TTC549 (cell line): ENCODE results near the gene MPC1.
"Not testable (repeated sequence)": the region's sequence is repeated elsewhere in the genome, so short reads cannot be mapped to it uniquely, and the experiment has no call there.

Experiments
- FAIRE-seq: peaks from 2 replicates; lab custom pipeline; 2012; peaks lifted over from hg19 to GRCh38; lab: Jason Lieb, UNC

MPC1 gene

DNA sequence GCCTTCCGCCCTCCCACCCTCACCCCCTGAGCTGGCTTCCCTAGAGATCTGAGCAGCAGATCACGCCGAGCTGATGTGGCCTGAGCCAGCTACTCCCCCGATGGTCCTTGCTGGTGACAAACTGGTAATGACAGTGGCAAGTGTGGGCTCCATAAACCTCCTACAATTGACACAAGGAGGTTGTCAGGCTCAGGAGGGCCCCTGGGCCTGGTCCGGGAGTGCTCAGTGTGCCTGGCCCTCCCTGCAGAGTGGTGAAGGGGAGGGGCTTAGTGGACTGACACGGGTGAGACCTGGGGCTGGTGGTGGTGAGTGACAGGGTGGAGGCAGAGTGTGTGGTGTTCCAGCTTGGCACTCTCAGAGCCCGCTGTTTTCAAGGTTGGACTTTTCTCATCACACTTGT, 22.6 kb upstream of the MPC1 start:
- no peak for FAIRE-seq

- FAIRE-seq: no peak
These were observed 20.0 kb upstream of the MPC1 start for GRCh38 chr6:166402582-166403277.

DNA sequence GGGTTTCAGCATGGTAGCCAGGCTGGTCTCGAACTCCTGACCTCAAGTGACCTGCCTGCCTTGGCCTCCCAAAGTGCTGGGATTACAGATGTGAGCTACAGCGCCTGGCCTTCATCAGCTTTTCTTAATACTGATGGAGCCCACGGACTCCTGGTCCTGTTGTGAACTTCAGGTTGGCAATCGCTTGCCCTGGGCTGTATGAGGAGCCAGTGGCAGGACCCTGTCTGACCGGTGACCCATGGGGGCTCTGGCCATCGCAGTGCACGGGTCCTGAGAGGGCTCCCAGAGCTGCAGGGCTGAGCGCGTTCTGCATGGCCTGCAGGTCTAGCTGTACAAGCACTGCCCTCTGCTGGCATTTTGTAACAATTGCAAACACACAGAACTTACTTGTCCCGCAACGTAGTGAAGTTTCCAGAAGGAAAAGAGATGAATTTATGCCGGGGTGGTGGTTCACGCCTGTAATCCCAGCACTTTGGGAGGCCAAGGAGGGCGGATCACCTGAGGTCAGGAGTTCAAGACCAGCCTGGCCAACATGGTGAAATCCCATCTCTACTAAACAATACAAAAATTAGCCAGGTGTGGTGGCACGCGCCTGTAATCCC, 18.0 kb upstream of the MPC1 start:
- not testable (repeated sequence) for FAIRE-seq

GRCh38 chr6:166400181-166400580, 17.4 kb upstream of the MPC1 start:
- FAIRE-seq: no peak

GRCh38 chr6:166398348-166398747, 15.6 kb upstream of the MPC1 start:
- FAIRE-seq: no peak

DNA sequence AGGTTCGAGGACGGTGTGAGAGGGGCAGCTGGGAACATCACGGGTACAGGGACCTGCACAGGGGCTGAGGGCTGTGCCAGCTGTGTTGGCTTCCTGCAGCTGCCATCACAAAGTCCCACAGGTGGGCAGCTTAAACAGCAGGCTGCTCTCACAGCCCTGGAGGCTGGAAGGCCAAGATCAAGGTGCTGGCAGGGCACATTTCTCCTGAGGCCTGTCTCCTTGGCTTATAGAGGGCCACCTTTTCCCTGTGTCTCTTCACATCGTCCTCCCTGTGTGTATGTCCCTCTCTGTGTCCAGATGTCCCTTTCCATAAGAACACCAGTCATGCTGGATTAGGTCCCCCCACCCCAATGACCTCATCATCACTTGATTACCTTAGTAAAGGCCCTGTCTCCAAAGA, 15.1 kb upstream of the MPC1 start:
- no peak for FAIRE-seq

DNA sequence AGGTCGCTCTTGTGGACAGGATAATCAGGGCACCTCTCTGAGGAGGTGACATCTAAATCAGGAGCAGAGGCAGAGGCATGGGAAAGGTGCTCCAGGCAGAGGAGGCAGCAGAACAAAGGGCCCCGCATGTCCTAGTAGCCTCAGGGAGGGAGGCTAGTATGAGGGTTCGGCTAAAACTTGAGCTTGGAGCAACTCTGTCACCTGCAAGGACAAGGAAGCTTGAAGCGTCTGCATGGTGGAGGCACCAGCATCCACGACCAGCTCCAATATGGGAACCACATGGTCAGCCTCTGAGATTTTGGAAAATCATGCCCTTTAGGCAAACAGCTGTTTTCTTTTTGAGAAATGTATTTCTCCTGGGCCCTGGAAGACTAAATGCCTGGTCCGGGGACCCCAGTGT, 13.0 kb upstream of the MPC1 start:
- no peak for FAIRE-seq

DNA sequence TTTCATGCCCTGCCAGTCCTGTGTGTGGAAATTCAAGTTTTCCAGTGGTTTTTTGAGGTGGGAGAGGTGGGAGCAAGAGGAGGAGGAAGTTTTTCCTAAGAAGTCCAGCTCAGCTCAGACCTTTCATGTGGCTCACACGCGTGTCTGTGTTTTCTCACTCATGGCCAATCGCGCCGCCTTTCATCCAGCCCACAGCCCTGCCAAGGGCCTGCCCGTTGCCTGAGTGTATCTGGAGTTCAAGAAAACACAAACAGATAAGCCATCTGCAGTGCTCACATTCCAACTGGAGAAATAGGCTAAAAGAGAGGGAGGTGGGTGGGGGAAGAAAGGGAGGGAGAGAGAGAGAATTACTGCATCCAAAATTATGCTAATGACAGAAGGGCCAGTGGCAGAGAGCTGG, 12.6 kb upstream of the MPC1 start:
- no peak for FAIRE-seq

DNA sequence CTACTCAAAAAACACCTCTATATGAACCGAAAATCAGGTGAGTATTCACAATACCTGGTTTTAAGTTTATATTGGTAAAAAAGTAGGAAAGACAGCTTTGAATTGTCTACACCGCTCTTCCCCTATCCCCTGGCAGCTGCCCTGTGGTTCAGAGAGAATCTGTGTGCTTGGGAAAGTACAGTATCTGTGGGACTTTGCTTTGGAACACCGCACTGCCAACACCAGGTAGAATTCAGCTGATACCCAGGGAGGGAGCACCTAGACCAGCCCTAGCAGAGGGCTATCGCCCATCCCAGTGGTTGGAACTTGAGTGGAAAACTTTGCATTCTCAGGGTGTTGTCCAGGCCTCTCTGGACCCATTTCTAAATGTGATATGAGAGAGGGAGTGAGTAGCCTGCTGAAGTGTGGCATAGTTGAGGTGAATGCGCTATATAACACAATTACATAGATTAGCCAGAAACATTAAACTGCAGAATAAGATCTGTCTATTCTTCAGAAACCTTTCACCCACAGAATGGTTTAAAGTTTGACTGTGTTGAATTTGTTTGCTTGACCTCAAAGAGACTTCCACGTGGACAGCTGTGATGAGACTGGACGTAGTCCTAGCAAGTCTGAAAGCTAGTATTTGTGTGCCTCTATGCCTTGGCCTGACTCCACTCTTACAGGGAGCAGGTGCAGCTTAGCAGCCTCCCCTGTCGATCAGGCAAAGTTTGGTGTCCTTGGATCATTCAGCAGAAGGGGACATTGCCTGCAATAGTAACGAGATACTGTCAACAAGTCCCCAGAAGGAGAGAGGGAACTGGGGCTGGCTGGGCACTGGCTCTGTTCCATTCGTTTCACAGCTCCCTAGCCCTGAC, 11.5 kb upstream of the MPC1 start:
- no peak for FAIRE-seq

DNA sequence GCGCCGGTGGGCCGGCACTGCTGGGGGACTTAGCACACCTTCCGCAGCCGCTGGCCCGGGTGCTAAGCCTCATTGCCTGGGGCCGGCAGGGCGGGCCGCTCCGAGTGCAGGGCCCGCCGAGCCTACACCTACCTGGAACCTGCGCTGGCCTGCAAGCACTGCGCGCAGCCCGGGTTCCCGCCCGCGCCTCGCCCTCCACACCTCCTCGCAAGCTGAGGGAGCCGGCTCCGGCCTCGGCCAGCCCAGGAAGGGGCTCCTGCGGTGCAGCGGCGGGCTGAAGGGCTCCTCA, 10.7 kb upstream of the MPC1 start:
- no peak for FAIRE-seq

DNA sequence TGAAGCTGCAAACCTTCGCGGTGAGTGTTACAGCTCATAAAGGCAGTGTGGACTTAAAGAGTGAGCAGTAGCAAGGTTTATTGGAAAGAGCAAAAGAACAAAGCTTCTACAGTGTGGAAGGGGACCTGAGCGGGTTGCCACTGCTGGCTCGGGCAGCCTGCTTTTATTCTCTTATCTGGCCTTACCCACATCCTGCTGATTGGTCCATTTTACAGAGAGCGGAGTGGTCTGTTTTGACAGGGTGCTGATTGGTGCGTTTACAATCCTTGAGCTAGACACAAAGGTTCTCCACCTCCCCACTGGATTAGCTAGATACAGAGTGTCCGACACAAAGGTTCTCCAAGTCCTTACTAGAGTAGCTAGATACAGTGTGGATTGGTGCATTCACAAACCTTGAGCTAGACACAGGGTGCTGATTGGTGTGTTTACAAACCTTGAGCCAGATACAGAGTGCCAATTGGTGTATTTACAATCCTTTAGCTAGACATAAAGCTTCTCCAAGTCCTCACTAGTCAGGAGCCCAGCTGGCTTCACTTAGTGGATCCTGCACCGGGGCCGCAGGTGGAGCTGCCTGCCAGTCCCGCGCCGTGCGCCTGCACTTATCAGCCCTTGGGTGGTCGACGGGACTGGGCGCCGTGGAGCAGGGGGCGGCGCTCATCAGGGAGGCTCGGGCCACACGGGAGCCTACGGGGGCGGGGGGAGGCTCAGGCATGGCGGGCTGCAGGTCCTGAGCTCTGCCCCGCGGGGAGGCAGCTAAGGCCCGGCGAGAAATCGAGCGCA, 10.2 kb upstream of the MPC1 start:
- not testable (repeated sequence) for FAIRE-seq

- no peak for FAIRE-seq
These were observed 6.4 kb upstream of the MPC1 start for GRCh38 chr6:166389119-166389518.

GRCh38 chr6:166388290-166389004, 5.7 kb upstream of the MPC1 start:
- no peak for FAIRE-seq

DNA sequence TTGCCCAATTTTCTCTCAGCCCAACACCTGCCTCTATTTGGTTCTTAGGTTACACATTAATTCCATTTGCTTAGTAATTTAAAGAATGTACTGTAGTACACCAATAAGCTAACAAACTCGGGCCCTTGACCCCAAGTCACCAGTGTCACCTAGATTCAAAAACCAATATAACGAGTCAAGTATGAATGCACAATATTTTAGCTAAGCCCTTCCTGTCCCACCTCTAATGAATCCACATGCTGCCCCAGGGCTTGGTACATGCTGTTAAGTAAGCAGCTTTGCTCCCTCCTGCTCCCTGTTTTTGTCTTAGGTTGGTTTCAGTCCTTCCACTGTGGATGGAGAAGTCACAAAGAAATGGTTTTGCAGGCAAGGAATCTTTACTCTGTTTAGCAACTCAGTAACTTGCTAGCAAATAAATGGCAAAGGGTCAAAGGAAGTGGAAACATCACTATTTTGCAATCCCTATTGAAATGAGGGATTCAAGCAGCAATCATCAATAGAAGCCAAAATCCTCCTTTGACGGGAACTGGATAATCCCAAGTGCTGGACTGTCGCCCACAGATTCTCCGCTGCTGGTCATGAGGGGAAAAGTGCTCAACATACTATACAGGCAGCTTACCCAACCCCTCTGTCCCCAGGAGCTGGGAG, 5.0 kb upstream of the MPC1 start:
- FAIRE-seq: no peak

DNA sequence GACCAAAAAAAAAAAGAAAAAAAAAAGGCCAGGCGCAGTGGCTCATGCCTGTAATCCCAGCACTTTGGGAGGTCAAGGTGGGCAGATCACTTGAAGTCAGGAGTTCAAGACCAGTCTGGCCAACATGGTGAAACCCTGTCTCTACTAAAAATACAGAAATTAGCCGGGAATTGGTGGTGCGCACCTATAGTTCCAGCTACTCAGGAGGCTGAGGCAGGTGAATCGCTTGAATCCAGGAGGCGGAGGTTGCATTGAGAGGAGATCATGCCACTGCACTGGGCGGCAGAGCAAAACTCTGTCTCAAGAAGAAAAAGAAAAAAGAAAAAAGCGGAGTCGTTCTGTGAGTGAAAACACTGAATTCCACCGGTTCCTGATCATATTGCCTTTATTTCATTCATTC, 4.4 kb upstream of the MPC1 start:
- not testable (repeated sequence) for FAIRE-seq

GRCh38 chr6:166386111-166386510, 3.4 kb upstream of the MPC1 start:
- FAIRE-seq: no peak

DNA sequence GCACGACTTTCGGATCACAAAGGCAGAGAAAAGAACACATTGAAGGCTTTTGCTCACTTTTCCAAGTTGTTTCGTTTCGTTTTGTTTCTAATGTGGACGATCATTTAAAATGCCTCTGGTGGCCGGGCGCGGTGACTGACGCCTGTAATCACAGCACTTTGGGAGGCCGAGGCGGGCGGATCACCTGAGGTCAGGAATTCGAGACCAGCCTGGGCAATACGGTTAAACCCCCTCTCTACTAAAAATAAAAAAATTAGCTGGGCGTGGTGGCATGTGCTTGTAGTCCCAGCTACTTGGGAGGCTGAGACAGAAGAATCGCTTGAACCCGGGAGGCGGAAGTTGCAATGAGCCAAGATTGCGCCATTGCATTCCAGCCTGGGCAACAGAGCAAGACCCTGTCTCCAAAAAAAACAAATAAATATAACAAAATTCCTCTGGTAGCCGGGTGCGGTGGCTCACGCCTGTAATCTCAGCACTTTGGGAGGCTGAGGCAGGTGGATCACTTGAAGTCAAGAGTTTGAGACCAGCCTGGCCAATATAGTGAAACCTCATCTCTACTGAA, 1.1 kb upstream of the MPC1 start:
- not testable (repeated sequence) for FAIRE-seq

DNA sequence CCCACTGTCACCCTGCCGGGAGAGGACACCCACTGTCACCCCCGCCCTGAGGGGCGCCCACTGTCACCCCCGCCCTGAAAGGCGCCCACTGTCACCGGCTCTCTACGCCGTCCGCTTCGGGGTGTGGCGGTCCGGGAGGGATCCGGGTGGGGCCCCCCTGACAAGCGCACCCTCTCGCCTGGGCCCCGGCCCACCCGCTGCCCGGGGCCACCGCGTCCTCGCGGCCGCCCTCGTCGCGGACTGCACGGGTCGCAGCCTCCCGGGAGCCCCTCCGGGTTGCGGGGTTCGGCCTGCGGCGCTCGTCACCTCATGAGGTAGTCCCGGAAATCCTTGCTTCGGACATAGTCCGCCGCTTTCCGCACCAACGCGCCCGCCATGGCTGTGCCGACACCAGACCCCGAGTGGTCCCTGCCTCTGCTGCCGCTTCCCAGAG, 224 bp downstream of the MPC1 start:
- no peak for FAIRE-seq

- no peak for FAIRE-seq
These were observed 824 bp downstream of the MPC1 start for GRCh38 chr6:166381733-166382499.

- FAIRE-seq: no peak
These were observed 1.4 kb downstream of the MPC1 start for GRCh38 chr6:166381381-166381732.

DNA sequence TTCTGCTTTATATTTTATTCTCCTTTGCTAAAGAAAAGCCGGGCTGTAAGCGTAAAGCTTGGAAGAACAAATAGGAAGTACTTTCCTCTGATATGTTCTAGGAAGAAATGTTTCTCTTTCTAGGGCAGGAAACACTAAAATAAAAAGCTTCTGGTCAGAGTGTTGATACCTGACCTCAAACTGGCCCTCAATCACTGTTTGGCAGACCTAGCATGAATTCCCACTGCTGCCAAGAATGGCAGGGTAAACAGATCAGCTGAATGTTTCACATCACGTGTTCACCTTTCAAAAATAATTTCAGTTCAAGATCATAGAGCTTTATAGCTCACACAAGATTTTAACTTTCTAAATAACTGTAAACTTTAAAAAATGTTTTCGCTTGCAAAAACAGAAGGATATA, 2.9 kb downstream of the MPC1 start:
- FAIRE-seq: no peak
